Endothelial cell of umbilical vein (primary cell): ENCODE results near the gene NSA2. TPM values are rescaled to one million over a fixed set of nuclear protein-coding genes. Genes with fewer than 3 reads are reported as not detected.

Experiments
- Bru-seq: library from RNA; stranded (reverse); fragments of 400-500 nt; gene quantifications from one replicate; lab custom pipeline; 2021; lab: Mats Ljungman, UMichigan
- BruChase-seq, 2 experiments: library from RNA; stranded (reverse); fragments of 400-500 nt; gene quantifications; one replicate each; lab custom pipeline; 2021; lab: Mats Ljungman, UMichigan
- BruUV-seq: library from RNA; stranded (reverse); fragments of 400-500 nt; replicated peaks from 2 replicates; lab custom pipeline; 2021; lab: Mats Ljungman, UMichigan
- CTCF ChIA-PET: fragments of 300-600, 350-600 bp; sonication (Branson Sonifier 250); formaldehyde crosslinking; loops from one replicate; lab custom pipeline; 2021; ENCODE audit warnings: antibody characterized with exemption, inconsistent platforms; lab: Charles Lee
- POLR2A ChIA-PET: fragments of 300-600, 350-600 bp; sonication (Branson Sonifier 250); formaldehyde crosslinking; loops from one replicate; lab custom pipeline; 2021; ENCODE audit warnings: antibody characterized with exemption, inconsistent platforms; lab: Charles Lee
- DNase-seq: peaks from one replicate; pipeline ENCODE4 v3.0.0-alpha.2; 2011; ENCODE audit warnings: low read depth, low spot score
- FAIRE-seq: peaks from 2 replicates; lab custom pipeline; 2011; peaks lifted over from hg19 to GRCh38; lab: Jason Lieb, UNC
- H2AFZ ChIP-seq: 2 replicates; pipeline ENCODE4 v1.6.0; 2012; ENCODE audit warnings: low read depth, low read length, control low read depth, inconsistent platforms
- H3K27ac ChIP-seq: 2 replicates; pipeline ENCODE4 v1.5.1; 2011; ENCODE audit warnings: low read depth, mild to moderate bottlenecking, control low read depth, low read length, moderate library complexity; ENCODE audit not compliant: insufficient read depth
- H3K27me3 ChIP-seq, 2 experiments: 2 replicates each; pipeline versions ENCODE4 v1.6.0 to v1.6.1; 2011; ENCODE audit warnings: low read length in 2 of 2, mixed read lengths in 1 of 2; ENCODE audit not compliant: control insufficient read depth in 2 of 2, insufficient read depth in 2 of 2
- H3K36me3 ChIP-seq, 2 experiments: 2 replicates in 1 of 2; 3 replicates in 1 of 2; pipeline ENCODE4 v1.5.1; 2011; ENCODE audit warnings: low read length in 2 of 2, mild to moderate bottlenecking in 1 of 2, moderate library complexity in 1 of 2; ENCODE audit not compliant: control insufficient read depth in 2 of 2, insufficient read depth in 2 of 2; ENCODE audit errors: extremely low read depth in 1 of 2
- H3K4me1 ChIP-seq: 3 replicates; pipeline ENCODE4 v1.5.1; 2011; ENCODE audit warnings: mild to moderate bottlenecking, low read length; ENCODE audit not compliant: control insufficient read depth, insufficient read depth; ENCODE audit errors: extremely low read depth
- H3K4me2 ChIP-seq: 2 replicates; pipeline ENCODE4 v1.6.1; 2011; ENCODE audit warnings: low read length, control low read depth, mixed read lengths; ENCODE audit not compliant: insufficient read depth
- H3K4me3 ChIP-seq, 3 experiments: fragments of 200-600 bp in 1 of 3; sonication (generic), shearing (Covaris generic) in 1 of 3; replicated peaks in 1 of 3; 2 replicates each; pipeline ENCODE4 v1.5.1; 2011 to 2016; ENCODE audit warnings: control low read depth in 3 of 3, low read length in 3 of 3, mild to moderate bottlenecking in 2 of 3, inconsistent platforms in 1 of 3, low read depth in 1 of 3, moderate library complexity in 1 of 3; ENCODE audit not compliant: insufficient read depth in 1 of 3
- H3K79me2 ChIP-seq: 2 replicates; pipeline ENCODE4 v1.6.0; 2012; ENCODE audit warnings: low read length, inconsistent platforms; ENCODE audit not compliant: control insufficient read depth, insufficient read depth
- H3K9ac ChIP-seq: replicated peaks from 2 replicates; pipeline ENCODE3; 2011; ENCODE audit warnings: low read length, control low read depth; ENCODE audit not compliant: insufficient read depth; ENCODE audit errors: extremely low read depth
- H3K9me1 ChIP-seq: replicated peaks from 3 replicates; pipeline ENCODE4 v1.6.0; 2011; ENCODE audit warnings: mild to moderate bottlenecking, low read length; ENCODE audit not compliant: control insufficient read depth, insufficient read depth; ENCODE audit errors: extremely low read depth
- H3K9me3 ChIP-seq: replicated peaks from 2 replicates; pipeline ENCODE4 v1.5.1; 2012; ENCODE audit warnings: low read length, inconsistent platforms; ENCODE audit not compliant: control insufficient read depth, insufficient read depth
- H4K20me1 ChIP-seq: replicated peaks from 2 replicates; pipeline ENCODE3; 2011; ENCODE audit warnings: mild to moderate bottlenecking, low read length; ENCODE audit not compliant: control insufficient read depth, insufficient read depth; ENCODE audit errors: extremely low read depth
- EZH2 ChIP-seq: IDR thresholded peaks from 2 replicates; pipeline ENCODE4 v1.6.1; 2012; ENCODE audit warnings: borderline replicate concordance, low read depth, mild to moderate bottlenecking, moderate library complexity, low read length, inconsistent platforms; ENCODE audit not compliant: severe bottlenecking
- FOS ChIP-seq: IDR thresholded peaks from 2 replicates; pipeline ENCODE4 v1.6.1; 2011; ENCODE audit warnings: mild to moderate bottlenecking, low read length, moderate library complexity, borderline replicate concordance; ENCODE audit not compliant: insufficient read depth
- MAX ChIP-seq: IDR thresholded peaks from 2 replicates; pipeline ENCODE4 v1.6.1; 2011; ENCODE audit not compliant: insufficient read depth, insufficient read length
- MYC ChIP-seq: IDR thresholded peaks from one replicate; pipeline ENCODE4 v1.6.1; 2011; ENCODE audit warnings: mild to moderate bottlenecking, low read depth, low read length
- POLR2A ChIP-seq: IDR thresholded peaks from 2 replicates; pipeline ENCODE4 v1.6.1; 2012; ENCODE audit warnings: low read depth, mild to moderate bottlenecking, control low read depth, low read length
- POLR2AphosphoS5 ChIP-seq: IDR thresholded peaks from 2 replicates; pipeline ENCODE4 v1.6.1; 2012; ENCODE audit warnings: low read depth, mild to moderate bottlenecking, control low read depth, low read length, moderate library complexity; ENCODE audit not compliant: insufficient read depth
- dilution Hi-C: fragments of 300-500 bp; cut with MboI; formaldehyde crosslinking; loops from one replicate; pipeline ENCODE4 v1.15.0; 2019; ENCODE audit warnings: low sequenced_read_pairs; ENCODE audit not compliant: extremely low pct_ligation_motif_present
- intact Hi-C: fragments of 100-400 bp; cut with micrococcal nuclease; formaldehyde crosslinking; loops from one replicate; pipeline ENCODE4 v1.10.0; 2022
- long read RNA-seq: library from polyadenylated mRNA; stranded (forward); transcript quantifications from one replicate; pipeline ENCODE4 v2.0.0, GENCODE V29; 2021
- polyA minus RNA-seq, 3 experiments: library from RNA; depleted of rRNA, polyadenylated mRNA; stranded (reverse); fragments of >200 nt; gene quantifications; 1 replicate in 1 of 3; 2 replicates in 2 of 3; pipeline ENCODE4 v1.2.3, GENCODE V29; 2011
- polyA plus RNA-seq, 4 experiments: library from polyadenylated mRNA; depleted of rRNA in 3 of 4; stranded (reverse) in 3 of 4; unstranded in 1 of 4; fragments of >200 nt; gene quantifications; 2 replicates each; pipeline versions ENCODE4 v1.2.1 to v1.2.3, GENCODE V29; 2011 to 2012; ENCODE audit warnings: missing spikeins in 1 of 4
- total RNA-seq: library from RNA; stranded (reverse); gene quantifications from 2 replicates; pipeline ENCODE4 v1.2.3, GENCODE V29; 2021

Gene NSA2
- total RNA-seq (72.4 and 73.8 TPM in 2 replicates), polyA plus RNA-seq (9.7 and 20.7 TPM in 2 replicates), polyA minus RNA-seq (12.6 and 14.1 TPM in 2 replicates), Bru-seq, nascent RNA (percentile 84 among the genes with signal in this experiment), BruChase-seq, experiment 1, labeled RNA remaining after a 6-hour chase (percentile 92 among the genes with signal in this experiment), BruChase-seq, experiment 2, labeled RNA remaining after a 2-hour chase (percentile 77 among the genes with signal in this experiment)
- polyA plus RNA-seq (2011; cell fraction: cytosol; rRNA removed): 48.9 and 63.6 TPM in 2 replicates
- polyA plus RNA-seq (2011; cell fraction: nucleus; rRNA removed): 14.4 and 34.8 TPM in 2 replicates
- 75.6 and 88.8 TPM in 2 replicates for polyA plus RNA-seq (2012)
- polyA minus RNA-seq (2011; cell fraction: cytosol; rRNA and poly(A)+ RNA removed): 40.8 TPM
- 3.9 and 8.9 TPM in 2 replicates for polyA minus RNA-seq (2011; cell fraction: nucleus; rRNA and poly(A)+ RNA removed)
- long read RNA-seq, full-length matches to known transcripts: 67 of 73 reads
- long read RNA-seq, partial matches to known transcripts: 5 of 73 reads
- long read RNA-seq, other reads (novel, unspliced or antisense): 1 of 73 reads

GRCh38 chr5:74766849-74767578, at the start of gene NSA2, which contains the start of gene GFM2:
Gene NSA2, plus strand, starts transcription at chr5:74767249. Its CDS starts 112 bp downstream, at chr5:74767361.
Gene GFM2, minus strand, starts transcription at chr5:74767117. Its CDS starts 3,375 bp downstream, at chr5:74763742.
- Histone ChIP-seq H3K36me3 (peaks cover 0 to 5% of the 10 kb centered on the region in 2 experiments), H2AFZ (peak within 1 kb of the TSS; percentile 99), H3K9me3 (no peaks in the 10 kb centered on the region), H3K9me1 (no peaks in the 10 kb centered on the region), H3K27me3 (no peaks in the 10 kb centered on the region), H3K27ac (peak within 1 kb of the TSS; percentile 16), H3K4me2 (peak within 1 kb of the TSS; percentile 96), H4K20me1 (no peaks in the 10 kb centered on the region), H3K9ac (peak within 1 kb of the TSS; percentile 68), H3K4me3 (peak within 1 kb of the TSS; percentile 73 to 98 (median 86)), H3K4me1 (peaks cover 17% of the 10 kb centered on the region), H3K79me2 (peaks cover 35% of the 10 kb centered on the region)
- POLR2A ChIA-PET: no interaction called here
- CTCF ChIA-PET: interaction anchor here (0.9 to 1.2 kb wide), 4 partner anchors 24 to 136 kb away, joined by 3 read pairs; no protein-coding TSS in a partner anchor
- intact Hi-C loops (loop anchor here (1.0 to 2.0 kb wide), 3 partner anchors 152 to 1490 kb away; partner anchors contain the start of gene HMGCR), dilution Hi-C loops (no loop called here)
- BruUV-seq: no TSS peak
- TF ChIP-seq MYC (peak; percentile 70), FOS (peak; percentile 11), POLR2AphosphoS5 (peak; percentile 80), POLR2A (peak; percentile 63), MAX (no peak), EZH2 (no peak)
- DNase-seq: peak; percentile 97
- peak; percentile 66 for FAIRE-seq
